HG02798 (cell line): Measurements from ENCODE around the gene SYT15B.
"Not testable (repeated sequence)": the region's sequence is repeated elsewhere in the genome, so short reads cannot be mapped to it uniquely, and the experiment has no call there.

ENCODE experiments used
- ATAC-seq: cut with Tn5 transposase; IDR thresholded peaks from one replicate; pipeline ENCODE4 v1.9.1; 2021; ENCODE audit warnings: mild to moderate bottlenecking; ENCODE audit not compliant: unreplicated experiment, poor library complexity

SYT15B gene

GRCh38 chr10:47730911-47731310 is 32.5 kb downstream of the SYT15B start:
- ATAC-seq, result not testable (repeated sequence)

- ATAC-seq, result not testable (repeated sequence)
Observed at GRCh38 chr10:47725740-47726139, 37.7 kb downstream of the SYT15B start.

GRCh38 chr10:47725047-47725446 is 38.3 kb downstream of the SYT15B start:
- not testable (repeated sequence) for ATAC-seq

- not testable (repeated sequence) for ATAC-seq
Observed at GRCh38 chr10:47724119-47724518, 39.3 kb downstream of the SYT15B start.

- not testable (repeated sequence) for ATAC-seq
Observed at GRCh38 chr10:47723362-47723761, 40.0 kb downstream of the SYT15B start.

GRCh38 chr10:47717011-47717769 is 46.2 kb downstream of the SYT15B start:
- ATAC-seq, result not testable (repeated sequence)
